SK-N-MC (cell line): Measurements from ENCODE around the gene MTFP1.

Experiments
- EZH2 ChIP-seq: fragments of 200-600 bp; sonication (generic); IDR thresholded peaks from one replicate; pipeline ENCODE4 v1.6.1; 2017; ENCODE audit warnings: antibody characterized with exemption
- POLR2AphosphoS5 ChIP-seq: IDR thresholded peaks from 2 replicates; pipeline ENCODE4 v1.6.1; 2012; ENCODE audit warnings: mild to moderate bottlenecking, low read depth, low read length, borderline replicate concordance

DNA sequence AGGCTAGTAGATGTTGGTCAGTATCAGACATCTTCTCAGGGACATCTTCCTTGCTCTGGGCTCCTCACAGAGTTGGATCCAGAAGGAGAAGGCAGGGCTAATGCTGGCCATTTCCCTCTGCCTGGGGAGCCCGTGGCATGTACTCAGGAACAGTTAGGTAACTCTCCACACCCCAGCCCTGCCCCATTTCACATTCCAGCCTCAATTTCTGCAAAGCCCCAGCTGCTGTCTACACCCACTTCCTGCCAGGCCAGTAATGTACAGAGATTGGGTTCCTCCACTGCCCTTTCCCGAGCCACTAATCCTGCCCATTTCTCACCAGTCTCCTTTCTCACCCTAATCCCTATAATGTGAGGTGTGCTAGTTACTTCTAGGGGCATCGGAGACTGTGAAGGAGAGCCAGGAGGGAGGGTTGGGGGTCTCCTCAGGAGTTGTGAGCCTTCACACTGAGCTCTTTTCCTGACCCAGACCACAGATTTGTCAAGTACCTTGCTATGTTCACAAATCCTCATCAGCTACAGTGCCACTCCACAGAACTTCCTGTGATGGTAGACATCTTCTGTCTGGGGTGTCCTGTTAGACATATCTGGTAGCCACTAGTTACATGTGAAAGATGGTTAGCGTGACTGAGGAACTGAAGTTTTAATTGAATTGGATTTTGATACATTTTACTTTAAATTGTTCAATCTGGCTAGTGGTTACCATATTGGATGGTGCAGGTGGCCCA is 47.6 kb downstream of the MTFP1 start:
- TF ChIP-seq POLR2AphosphoS5 (no peak), EZH2 (no peak)
